SK-MEL-5 (cell line): ENCODE data around the gene NPHP1. TPM values are rescaled to one million over a fixed set of nuclear protein-coding genes. Genes with fewer than 3 reads are reported as not detected.
"Not testable (repeated sequence)": the region's sequence is repeated elsewhere in the genome, so short reads cannot be mapped to it uniquely, and the experiment has no call there.

ENCODE experiments used
- DNase-seq: peaks from one replicate; pipeline ENCODE4 v3.0.0-alpha.2; 2016; ENCODE audit warnings: low read depth, low spot score
- in situ Hi-C: cut with HindIII; loops from 2 replicates; pipeline ENCODE4 v1.10.0; 2016; ENCODE audit warnings: low sequenced_read_pairs, high pct_unique_total_duplicates, low pct_unique_long_range_greater_than_20kb
- total RNA-seq: library from RNA; depleted of rRNA; stranded (reverse); fragments of >200 nt; shearing (Covaris generic); gene quantifications from 2 replicates; pipeline ENCODE4 v1.2.3, GENCODE V29; 2014

The NPHP1 gene
- total RNA-seq, 1 experiment from 2014 or later: 2.6 TPM

DNA sequence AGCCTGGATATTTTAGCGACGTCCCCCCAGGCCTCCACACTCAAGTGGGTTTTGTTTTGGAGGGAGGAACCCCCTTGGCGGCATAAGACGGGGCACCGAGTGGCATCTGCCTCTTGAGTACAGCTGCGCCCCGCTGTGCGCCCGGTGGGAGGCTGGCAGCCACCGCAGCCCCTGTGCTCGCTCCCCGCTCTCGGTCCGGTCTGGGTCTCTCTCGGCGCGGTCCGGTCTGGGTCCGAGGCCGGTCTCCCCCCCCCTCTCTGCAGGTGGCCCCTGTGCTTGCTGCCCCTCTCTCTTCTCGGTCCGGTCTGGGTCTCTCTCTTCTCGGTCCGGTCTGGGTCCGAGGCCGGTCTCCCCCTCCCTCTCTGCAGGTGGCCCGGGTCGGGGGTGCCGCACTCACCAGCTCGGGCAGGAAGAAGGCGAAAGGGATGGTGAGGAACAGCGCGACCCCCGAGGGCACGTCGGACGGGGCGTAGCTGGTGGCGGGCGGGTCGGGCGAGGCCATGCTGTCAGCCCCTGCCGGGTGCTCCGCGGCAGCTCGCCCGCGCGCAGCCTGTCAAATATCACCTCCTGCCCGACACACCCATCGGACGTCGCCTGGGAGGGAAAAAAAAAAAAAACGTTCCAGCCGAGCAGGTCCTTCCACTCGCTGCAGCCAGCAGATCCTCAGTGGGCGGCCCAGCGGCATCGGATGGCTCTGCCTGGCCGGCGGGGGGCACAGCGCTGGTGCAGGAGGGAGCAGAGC is 89.4 kb downstream of the NPHP1 start, which contains the start of gene MALL:
Gene MALL, minus strand, starts transcription at position 532 of the 742 bp plus-strand sequence. Its CDS starts 30 bp downstream, at position 502.
- in situ Hi-C loops: no loop called here
- no peak for DNase-seq

DNA sequence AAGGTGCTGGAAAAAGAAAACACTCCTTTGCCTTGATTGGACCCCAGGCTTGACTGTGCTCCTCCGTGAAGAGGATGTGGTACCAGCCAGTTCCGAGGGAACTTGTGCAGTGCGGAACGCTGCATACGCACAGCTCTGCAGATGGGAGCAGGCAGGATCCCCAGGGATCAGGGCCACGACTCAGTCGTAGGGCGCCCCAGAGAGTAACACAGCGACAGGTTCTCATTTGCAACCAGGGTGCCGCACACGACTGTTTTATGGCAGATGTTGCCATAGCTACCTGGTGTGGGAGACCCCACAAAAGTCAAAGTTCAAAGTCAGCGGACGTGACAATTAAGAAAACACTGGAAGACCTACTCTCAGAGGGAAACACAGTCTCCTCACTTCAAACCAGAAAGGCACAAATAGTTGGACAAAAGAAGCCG is 90.0 kb downstream of the NPHP1 start:
- in situ Hi-C loops: no loop called here
- DNase-seq: no peak

DNA sequence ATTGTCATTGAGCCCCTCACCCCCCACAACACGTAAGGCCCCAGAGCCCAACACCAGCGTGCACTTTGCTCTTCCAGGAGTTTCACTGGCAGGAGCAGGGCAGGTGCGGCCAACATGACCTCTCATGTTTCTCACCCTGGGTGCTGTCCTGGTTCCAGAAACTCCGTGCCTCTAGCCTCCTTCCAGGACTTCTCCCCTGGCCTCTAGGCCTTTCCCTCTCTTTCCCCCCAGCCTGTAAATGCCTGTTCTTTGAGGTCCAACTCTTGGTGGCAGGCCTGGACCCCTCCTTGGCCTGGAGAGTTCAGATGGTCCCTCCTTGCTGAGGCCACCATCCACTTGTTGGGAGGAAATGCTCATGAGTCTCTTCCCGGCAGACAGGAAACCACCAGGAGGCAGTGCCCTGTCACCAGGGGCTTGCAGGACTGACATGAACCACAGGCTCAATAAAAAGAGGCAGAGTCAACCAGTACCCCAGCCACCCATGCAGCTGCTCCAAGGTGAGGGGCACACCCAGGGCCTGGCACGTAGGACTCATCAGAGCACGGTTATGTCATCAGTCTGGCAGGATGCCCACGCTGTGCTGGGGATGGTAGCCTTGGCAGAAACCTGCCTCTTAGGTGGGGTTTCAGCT is 90.7 kb downstream of the NPHP1 start:
- no peak for DNase-seq
- in situ Hi-C loops: no loop called here

DNA sequence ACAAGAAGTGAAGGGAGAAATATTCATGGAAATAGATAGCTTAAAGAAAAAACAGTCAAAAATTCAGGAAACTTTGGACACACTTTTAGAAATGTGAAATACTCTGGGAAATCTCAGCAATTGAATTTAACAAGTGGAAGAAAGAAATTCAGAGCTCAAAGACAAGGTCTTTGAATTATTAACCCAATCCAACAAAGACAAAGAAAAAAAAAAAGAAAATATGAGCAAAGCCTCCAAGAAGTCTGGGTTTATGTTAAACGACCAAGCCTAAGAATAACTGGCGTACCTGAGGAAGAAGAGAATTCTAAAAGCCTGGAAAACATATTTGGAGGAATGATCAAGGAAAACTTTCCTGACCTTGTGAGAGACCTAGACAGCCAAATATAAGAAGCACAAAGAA is 96.5 kb downstream of the NPHP1 start:
- DNase-seq, in situ Hi-C loops: not testable (repeated sequence)

DNA sequence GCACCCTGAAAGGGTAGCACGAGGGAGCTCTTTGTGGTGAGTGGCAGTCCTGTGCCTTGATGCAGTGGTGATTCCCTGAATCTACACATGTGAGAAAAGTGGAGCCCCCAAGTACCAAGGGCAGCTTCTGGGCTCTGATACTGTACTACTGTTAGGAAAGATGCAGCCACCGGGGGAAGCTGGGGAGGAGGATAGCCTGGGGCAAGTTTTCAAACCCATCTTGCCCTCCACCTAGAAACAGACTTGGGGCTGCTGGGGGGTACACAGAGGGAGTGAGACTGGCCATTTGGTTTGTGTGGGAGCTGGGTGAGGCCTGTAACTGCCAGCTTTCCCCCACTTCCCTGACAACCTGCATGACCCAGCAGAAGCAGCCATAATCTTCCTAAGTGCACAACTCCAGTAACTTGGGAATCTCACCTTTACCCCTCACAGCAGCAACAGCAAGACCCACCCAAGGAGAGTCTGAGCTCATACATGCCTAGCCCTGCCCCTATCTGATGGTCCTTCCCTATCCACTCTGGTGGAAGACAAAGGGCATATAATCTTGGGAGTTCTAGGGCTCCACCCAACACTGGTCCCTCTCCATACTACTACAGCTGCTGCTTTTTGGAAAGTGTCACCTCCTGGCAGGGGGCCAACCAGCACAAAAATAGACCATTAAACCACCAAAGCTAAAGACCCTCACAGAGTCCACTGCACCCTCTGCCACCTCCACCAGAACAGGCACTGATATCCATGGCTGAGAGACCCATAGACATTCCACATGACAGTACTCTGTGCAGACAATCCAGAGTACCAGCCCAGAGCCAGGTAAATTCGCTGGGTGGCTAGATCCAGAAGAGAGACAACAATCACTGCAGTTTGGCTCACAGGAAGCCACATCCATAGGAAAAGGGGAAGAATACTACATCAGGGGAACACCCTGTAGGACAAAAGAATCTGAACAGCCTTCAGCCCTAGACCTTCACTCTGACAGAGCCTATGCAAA is 97.4 kb downstream of the NPHP1 start:
- no peak for DNase-seq
- in situ Hi-C loops: no loop called here

DNA sequence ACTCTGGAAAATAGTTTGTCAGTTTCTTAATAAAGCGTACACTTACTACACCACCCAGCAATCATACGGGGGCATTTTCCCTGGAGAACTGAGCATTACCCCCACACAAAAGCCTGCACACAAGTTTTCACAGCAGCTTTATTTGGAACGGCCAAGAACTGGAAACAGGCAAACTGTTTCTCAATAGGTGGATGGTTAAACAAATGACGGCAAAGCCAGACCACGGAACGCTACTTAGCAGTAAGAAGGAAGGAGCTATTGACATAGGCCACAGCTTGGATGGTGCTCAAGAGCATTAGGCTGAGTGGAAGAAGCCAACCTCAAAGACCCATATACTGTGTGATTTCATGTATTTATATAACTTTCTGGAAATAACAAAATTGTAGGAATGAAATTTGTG is 98.2 kb downstream of the NPHP1 start:
- in situ Hi-C loops: no loop called here
- peak; percentile 18 for DNase-seq

DNA sequence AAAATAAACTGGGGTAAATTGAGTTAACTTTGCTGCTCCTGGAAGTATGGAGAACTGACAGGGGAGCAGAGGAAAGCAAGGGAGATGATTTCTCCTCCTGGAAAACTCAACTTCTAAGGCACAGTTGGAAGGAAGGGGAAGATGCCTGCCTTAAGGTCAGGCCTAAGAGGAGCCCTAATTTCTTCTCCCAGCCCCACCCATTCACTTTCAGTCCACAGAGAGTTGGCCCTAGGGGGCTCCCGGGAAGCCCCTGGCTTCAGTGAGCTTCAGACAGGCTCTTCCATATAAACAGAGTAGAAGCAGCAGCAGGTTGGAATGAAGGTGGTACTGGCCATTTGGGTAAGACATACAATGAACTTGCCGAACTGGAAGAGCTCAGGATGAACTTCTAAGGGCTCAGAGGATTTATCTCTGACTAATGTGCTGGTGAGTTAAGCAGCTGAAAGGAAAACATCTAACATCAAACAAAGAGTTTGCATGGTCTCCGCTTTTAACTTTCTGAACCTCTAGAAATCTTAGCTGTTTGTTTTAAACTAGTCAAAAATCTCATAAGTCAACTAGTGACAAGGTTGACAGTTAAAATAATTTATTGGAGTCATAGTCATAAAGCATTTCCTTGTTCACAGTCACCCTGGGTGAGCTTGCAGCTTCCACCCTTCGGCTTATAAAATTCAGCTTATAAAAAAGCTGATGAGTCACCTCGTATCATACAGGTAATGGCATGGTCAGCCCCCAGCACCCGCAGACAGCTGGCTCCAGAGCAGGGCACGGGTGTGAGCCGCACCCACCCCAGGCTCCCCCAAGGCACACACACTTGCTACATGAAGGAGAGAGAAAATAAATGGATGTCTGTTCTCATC is 99.0 kb downstream of the NPHP1 start:
- in situ Hi-C loops: no loop called here

DNA sequence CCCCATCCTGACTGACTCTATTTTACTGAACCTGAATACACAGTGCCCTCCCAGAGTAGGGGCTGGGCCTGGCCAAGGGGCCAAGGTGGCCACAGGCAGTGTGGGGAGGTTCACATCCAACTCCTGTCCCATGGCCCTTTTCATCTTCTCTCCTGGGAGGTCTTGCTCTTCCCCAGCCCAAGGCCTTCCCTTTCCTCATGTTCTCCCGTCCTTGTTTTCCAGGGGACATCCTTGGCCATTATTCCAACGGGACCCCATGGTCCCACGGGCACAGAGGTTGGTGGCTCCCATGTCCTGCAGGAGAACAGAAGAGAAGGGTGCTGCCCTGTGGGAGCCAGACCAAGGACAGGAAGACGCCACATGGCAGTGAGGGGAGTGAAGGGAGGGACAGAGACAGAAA is 99.6 kb downstream of the NPHP1 start:
- in situ Hi-C loops: no loop called here
- DNase-seq: no peak

More for the DNA sequence above, 99.0 kb downstream of the NPHP1 start:
- DNase-seq: no peak

DNA sequence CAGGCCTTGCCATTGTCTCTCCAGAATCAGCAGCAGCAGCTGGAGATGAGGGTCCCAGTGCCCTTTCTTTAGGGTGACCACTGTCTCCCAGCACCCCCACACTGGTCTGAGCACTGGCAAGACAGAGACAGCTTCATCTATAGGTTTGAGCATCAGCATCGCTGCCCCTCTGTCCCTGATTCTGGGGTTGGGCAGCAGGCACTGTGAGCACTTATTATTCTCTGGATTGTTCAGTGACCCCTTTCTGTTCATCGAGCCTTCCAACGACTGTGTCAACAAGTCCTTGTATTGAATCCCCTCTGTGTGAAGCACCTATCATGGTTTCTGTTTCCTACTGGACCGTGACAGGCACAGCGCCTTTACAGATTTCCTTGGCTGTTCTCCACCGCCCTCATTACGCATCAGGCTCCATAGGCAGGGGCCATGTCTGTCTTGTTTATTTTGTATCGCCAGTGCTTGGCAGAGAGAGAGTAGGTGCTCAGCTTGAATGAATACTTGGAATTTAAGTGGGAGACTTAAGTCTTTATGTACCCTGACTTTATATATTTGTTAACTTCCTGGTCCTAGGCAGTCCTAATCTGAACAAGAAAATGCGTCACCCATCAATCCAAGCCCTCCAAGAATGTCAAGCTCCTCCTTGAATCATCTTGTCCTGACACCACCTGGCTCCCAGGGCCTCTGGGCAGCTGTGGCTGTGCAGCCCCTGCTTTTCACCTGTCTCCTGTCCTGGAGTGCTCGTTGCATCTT is 100.6 kb downstream of the NPHP1 start:
- in situ Hi-C loops: no loop called here
- DNase-seq: no peak

DNA sequence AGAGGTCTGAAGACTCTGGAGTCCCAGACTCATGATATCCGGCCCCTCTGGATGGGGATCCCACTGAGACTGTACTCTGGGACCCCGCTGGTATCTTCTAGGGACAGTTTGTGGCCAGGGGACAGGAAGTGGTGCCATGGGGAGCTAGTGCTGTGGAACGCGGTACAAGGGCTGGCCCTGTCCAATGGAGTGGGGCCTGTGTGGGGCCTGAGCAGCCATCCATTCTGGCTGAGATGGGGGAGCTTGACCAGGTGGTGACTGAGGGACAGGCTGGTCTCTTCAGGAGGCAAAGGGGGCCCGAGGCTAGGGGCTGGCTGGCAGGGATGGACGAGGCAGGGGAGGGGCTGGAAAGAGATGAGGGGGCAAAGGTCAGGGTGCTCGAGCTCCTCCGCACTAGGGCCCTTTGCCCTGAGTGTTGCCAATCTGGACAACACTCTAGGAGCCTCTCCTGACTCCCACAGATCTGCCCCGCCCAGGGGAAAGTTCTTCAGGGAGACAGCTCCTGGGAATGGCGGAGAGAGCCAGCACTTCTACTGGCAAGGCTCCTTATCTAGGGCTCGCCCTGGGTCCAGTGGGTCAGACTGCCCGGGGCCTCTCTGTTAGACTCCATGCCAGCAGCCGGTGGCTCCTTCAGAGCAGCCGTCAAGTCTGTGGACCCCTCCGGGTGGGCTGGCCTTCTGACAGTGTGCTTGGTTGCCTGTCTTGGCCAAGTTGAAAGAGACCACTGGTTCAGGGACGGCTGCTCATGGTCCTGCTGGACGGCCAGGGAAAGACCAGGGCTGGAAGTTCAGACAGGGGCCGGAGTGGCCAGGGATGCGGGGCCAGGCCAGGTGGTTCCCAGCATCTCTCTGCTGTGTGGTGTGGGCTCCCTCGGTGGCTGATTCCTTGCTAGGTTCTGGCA is 101.5 kb downstream of the NPHP1 start:
- no peak for DNase-seq
- in situ Hi-C loops: no loop called here

DNA sequence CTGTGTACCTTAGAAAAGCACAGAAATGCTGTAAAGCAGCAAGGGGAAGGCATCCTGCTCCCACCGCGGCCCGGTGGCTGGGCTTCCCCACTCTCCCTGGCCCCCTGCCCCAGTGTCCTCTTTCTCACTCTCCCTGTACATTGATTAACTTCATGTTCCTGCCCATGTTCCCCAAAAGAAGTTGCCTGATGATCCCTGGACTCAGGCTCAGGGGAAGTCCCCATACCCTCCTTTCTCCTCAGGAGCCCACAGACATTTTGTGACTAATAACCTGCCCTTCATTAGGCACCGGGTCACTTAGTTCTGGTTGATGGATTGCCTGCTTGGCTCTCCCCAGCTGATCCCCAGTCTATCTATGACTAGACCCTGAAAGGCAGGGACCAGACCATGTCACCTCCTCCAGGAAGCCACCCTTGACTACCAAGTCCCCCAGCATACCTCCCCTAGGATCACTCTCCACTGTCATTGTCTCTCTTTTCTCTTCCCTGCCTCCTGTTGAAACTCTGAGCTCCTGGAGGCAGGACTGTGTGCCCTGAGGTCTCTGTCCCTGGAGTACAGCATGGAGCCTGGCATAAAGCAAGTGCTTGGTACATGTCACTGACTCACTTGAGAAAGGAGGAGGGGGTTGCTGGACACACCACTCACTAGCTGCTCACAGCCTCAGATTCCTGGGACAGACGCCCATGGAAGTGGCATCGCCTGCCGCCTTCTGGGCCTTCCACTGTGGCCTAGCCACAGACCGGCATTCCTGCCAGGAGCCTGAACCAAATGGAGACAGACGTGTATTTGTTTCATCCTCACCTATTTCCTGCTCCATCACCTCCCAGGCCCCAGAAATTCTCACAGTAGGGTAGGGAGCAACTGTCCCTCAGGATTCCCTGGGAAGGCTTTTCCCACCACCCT is 102.7 kb downstream of the NPHP1 start:
- DNase-seq: no peak
- in situ Hi-C loops: no loop called here

DNA sequence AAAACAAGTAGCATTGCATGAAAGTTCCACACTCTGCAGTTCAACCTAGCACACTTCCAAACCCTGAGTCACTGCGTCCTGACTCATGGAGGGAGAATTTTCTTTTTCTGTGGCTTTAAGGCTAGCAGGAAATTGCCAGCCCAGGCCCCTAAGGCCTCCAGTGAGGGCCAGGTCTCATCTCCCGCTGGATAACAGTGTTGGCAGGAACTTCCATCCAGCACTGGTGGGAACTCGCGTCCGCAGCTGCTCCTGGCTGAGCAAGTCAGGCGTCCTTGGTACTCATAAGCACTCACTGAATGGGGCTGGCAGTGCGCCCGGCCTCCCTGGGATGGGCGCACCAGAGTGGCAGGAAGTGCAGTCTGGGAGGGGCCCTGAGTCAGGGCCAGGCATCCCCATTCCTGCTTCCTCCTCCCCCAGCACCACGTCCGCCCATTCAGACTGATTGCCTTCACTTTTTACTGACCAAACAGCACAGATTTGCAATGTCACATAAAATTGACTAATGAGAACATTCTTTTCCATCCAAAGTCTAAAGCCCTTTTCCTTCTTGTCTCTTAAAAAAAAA is 103.5 kb downstream of the NPHP1 start:
- in situ Hi-C loops: no loop called here
- peak; percentile 64 for DNase-seq

DNA sequence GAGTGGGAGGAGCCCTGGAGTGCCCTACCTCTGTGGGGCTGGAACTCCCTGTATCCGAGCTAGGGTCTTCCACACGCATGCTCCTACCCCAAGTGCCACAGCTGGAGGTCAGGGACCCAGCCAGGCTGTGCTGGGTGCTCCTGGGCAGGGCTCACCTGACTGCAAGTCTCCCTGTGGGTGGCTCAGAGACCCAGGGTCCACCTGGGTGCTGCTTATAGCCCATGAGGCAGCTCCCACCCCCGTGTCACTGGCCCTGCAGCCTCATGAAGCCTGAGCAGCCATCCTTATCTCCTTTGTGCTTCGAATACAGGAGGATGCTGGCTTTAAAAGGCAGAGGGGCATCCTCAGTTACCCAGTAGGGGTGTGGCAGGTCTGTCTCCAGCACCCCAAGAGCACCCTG is 103.9 kb downstream of the NPHP1 start:
- in situ Hi-C loops, DNase-seq: not testable (repeated sequence)

DNA sequence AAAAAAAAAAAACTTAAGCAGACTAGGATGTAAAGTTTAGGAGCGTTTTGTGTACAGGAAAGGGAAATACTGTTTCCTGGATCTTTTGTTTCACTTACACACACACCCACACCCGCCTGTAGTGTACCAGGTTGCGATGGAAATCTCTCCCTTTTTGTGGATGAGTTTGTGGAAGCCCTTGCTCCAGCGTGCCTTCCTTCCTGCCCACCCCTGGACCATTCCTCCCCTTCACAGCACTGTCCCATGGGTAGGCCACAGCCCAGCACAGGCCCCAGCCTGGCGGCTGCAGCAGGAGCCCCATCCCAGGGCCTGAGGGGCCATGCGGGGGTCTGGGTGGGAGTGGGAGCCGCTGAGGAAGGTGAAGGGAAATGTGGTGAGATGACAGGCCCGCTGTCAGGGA is 104.3 kb downstream of the NPHP1 start:
- no peak for DNase-seq
- in situ Hi-C loops: no loop called here
